ENCODE data around the gene SYCN. TPM values are rescaled to one million over a fixed set of nuclear protein-coding genes. Genes with fewer than 3 reads are reported as not detected.
"Not testable (repeated sequence)": the region's sequence is repeated elsewhere in the genome, so short reads cannot be mapped to it uniquely, and the experiment has no call there.

Gene SYCN
- total RNA-seq, 2 experiments from 2014 or later, result not detected

DNA sequence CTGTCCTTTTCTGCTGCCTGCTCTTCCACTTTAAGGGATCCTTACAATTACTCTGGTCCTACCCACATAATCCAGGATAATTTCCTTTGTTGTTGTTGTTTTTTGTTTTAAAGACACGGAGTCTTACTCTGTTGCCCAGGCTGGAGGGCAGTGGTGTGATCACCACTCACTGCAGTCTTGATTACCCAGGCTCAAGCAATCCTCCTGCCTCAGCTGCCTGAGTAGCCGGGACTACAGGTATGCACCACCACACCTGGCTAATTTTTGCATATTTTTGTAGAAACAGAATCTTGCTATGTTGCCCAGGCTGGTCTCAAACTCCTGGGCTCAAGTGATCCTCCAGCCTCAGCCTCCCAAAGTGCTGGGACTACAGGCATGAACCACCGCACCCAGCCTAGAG is 11.3 kb upstream of the SYCN start:
- H3K27me3 Mint-ChIP-seq; CTCF ChIA-PET; H3K27ac Mint-ChIP-seq; H3K9me3 Mint-ChIP-seq; DNase-seq; H3K36me3 Mint-ChIP-seq (ENCODE audit: low read depth); POLR2A ChIA-PET; H3K4me3 Mint-ChIP-seq; H3K4me1 Mint-ChIP-seq: not testable (repeated sequence)

- Mint-ChIP-seq H3K4me3 (no peak overlapping the region), H3K36me3 (ENCODE audit: low read depth) (no peaks in the 10 kb centered on the region), H3K27me3 (peaks cover 11% of the 10 kb centered on the region), H3K4me1 (no peaks in the 10 kb centered on the region), H3K27ac (no peak overlapping the region), H3K9me3 (no peaks in the 10 kb centered on the region)
- ChIA-PET POLR2A (interaction anchor here (0.6 to 1.4 kb wide), 2 partner anchors 10 to 223 kb away, joined by 3 read pairs; partner anchors contain the start of gene RPS16), CTCF (interaction anchor here (1.0 to 2.0 kb wide), 4 partner anchors 115 to 251 kb away, joined by 4 to 9 read pairs (median 4); partner anchors contain the start of gene PLEKHG2)
- peak; percentile 76 for DNase-seq
These were observed 8.3 kb upstream of the SYCN start for GRCh38 chr19:39212375-39212742.

DNA sequence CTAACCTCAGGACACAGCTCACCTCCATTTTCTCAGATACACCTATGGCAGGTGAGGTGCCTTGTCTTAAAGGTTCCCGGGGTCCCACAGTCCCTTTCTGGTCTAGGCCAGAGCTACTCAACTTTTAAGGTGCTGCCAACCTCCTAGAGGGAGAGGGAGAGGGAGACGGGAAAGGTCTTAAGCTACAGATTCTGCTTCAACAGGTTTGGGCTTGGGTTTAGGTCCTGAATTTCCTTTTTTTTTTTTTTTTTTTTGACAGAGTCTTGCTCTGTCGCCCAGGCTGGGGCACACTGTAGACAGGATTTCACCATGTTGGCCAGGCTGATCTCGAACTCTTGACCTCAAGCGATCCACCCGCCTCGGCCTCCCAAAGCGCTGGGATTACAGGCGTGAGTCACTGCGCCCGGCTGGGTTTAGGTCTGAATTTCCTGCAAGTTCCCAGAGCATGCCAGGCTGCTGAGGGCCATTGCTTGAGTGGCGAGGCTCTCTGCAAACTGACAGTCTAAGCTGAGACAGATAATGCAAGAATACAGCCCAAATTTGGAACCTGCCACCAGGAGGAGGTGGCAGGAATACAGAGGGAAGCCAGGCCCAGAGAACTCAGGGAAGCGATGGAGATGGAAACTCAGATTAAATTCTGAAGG is 7.8 kb upstream of the SYCN start:
- Mint-ChIP-seq H3K27ac (no peak overlapping the region), H3K9me3 (no peaks in the 10 kb centered on the region), H3K4me1 (no peaks in the 10 kb centered on the region), H3K36me3 (ENCODE audit: low read depth) (no peaks in the 10 kb centered on the region), H3K4me3 (no peak overlapping the region), H3K27me3 (peaks cover 6% of the 10 kb centered on the region)
- ChIA-PET POLR2A (interaction anchor here (1.4 kb wide), 1 partner anchor 224 kb away, joined by 3 read pairs; the partner anchor contains the start of gene RPS16), CTCF (interaction anchor here (0.7 to 2.0 kb wide), 6 partner anchors 36 to 250 kb away, joined by 4 to 9 read pairs (median 6); partner anchors contain the start of gene PLEKHG2)
- no peak for DNase-seq

DNA sequence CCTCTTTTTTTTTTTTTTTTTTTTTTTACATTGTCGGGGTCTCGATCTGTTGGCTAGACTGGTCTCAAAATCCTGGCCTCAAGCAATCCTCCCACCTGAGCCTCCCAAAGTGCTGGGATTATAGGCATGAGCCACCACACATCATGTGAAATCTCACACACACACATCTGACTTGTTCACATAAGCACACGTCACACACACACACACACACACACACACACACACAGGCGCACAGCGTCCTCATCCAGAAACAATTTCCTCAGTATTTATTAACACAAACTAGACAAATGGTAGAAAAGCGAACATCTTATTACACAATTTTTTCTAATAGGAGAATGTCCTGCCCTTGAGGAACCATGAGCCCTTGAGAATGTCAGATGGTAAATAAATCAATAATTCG is 5.1 kb upstream of the SYCN start:
- no peak for DNase-seq
- H3K9me3 Mint-ChIP-seq, result no peaks in the 10 kb centered on the region
- H3K4me3 Mint-ChIP-seq, result no peak overlapping the region
- ChIA-PET CTCF (interaction anchor here (0.7 to 1.0 kb wide), 2 partner anchors 118 to 161 kb away, joined by 3 to 5 read pairs; no protein-coding TSS in a partner anchor), POLR2A (no interaction called here)
- no peaks in the 10 kb centered on the region for H3K4me1 Mint-ChIP-seq
- H3K27me3 Mint-ChIP-seq, result peaks cover 15% of the 10 kb centered on the region
- H3K27ac Mint-ChIP-seq, result no peak overlapping the region
- H3K36me3 Mint-ChIP-seq (ENCODE audit: low read depth), result no peaks in the 10 kb centered on the region

DNA sequence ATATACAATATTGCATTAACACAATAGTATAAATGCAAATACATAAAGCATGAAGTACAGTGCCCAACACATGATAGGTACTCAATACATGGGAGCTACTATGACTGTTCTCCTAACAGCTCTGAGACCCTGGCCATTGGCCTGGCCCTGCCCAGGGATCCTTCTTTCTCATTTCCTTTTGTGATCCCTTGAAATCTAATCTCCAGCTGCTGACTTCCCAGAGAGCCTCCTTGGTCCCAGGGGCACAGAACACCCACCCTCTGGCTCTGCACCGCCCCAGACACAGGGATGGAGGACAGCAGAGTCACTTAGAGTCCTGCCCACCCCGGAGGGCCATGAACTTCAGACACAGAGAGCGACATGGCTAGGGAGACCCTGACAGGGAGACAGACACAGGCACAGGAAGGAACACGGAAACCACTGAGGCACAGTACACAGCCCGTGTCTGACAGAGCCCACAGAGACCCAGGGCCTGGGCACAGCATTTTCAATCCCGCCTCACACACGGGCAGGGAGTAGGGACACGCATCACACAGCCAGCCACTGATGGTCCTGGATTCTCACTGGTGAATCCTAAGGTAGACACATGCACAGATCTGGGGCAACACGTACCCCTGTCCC is 4.2 kb upstream of the SYCN start:
- H3K4me1 Mint-ChIP-seq, result no peaks in the 10 kb centered on the region
- peaks cover 22% of the 10 kb centered on the region for H3K27me3 Mint-ChIP-seq
- H3K4me3 Mint-ChIP-seq, result no peak overlapping the region
- ChIA-PET POLR2A (no interaction called here), CTCF (interaction anchor here (0.7 kb wide), 1 partner anchor 162 kb away, joined by 3 read pairs; no protein-coding TSS in a partner anchor)
- no peak overlapping the region for H3K27ac Mint-ChIP-seq
- H3K9me3 Mint-ChIP-seq, result no peaks in the 10 kb centered on the region
- no peak for DNase-seq
- H3K36me3 Mint-ChIP-seq (ENCODE audit: low read depth), result no peaks in the 10 kb centered on the region

GRCh38 chr19:39207293-39207836 is 3.3 kb upstream of the SYCN start:
- CTCF ChIA-PET, result no interaction called here
- Mint-ChIP-seq H3K36me3 (ENCODE audit: low read depth) (no peaks in the 10 kb centered on the region), H3K4me3 (no peak overlapping the region), H3K27ac (no peak overlapping the region), H3K9me3 (no peaks in the 10 kb centered on the region), H3K4me1 (no peaks in the 10 kb centered on the region), H3K27me3 (peaks cover 30% of the 10 kb centered on the region)
- POLR2A ChIA-PET, result no interaction called here
- DNase-seq, result no peak

DNA sequence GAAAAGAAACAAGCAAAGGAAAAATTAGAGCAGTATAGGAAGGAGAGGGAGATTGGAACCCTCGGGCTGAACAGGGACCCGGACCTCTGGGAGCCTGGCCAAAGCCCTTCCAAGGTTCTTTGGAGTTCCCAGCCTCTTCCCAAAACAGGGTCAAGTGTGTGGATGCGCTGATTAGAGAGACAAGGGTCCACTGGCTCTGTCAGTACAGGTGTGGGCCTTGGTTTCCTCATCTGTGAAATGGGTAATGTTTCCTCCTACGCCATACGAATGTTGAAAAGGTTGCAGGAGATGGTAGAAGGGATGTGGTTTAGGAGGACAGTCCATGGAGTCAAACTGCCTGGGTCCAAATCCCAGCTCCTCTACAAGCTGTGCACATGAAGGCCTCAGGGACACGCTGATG is 2.1 kb upstream of the SYCN start:
- Mint-ChIP-seq H3K4me1 (no peaks in the 10 kb centered on the region), H3K36me3 (ENCODE audit: low read depth) (no peaks in the 10 kb centered on the region), H3K4me3 (no peak overlapping the region), H3K27ac (no peak overlapping the region), H3K9me3 (no peaks in the 10 kb centered on the region), H3K27me3 (peaks cover 36% of the 10 kb centered on the region)
- ChIA-PET POLR2A (no interaction called here), CTCF (interaction anchor here (0.6 kb wide), 1 partner anchor 385 kb away, joined by 3 read pairs; no protein-coding TSS in a partner anchor)
- DNase-seq, result no peak

- H3K4me1 Mint-ChIP-seq, result no peaks in the 10 kb centered on the region
- POLR2A ChIA-PET, result no interaction called here
- DNase-seq, result no peak
- no peak overlapping the region for H3K4me3 Mint-ChIP-seq
- no peaks in the 10 kb centered on the region for H3K36me3 Mint-ChIP-seq (ENCODE audit: low read depth)
- CTCF ChIA-PET, result interaction anchor here (0.6 to 0.8 kb wide), 2 partner anchors 16 to 386 kb away, joined by 3 read pairs; no protein-coding TSS in a partner anchor
- H3K9me3 Mint-ChIP-seq, result no peaks in the 10 kb centered on the region
- H3K27ac Mint-ChIP-seq, result no peak overlapping the region
- H3K27me3 Mint-ChIP-seq, result peaks cover 42% of the 10 kb centered on the region
These were observed 1.3 kb upstream of the SYCN start for GRCh38 chr19:39205449-39205764.

DNA sequence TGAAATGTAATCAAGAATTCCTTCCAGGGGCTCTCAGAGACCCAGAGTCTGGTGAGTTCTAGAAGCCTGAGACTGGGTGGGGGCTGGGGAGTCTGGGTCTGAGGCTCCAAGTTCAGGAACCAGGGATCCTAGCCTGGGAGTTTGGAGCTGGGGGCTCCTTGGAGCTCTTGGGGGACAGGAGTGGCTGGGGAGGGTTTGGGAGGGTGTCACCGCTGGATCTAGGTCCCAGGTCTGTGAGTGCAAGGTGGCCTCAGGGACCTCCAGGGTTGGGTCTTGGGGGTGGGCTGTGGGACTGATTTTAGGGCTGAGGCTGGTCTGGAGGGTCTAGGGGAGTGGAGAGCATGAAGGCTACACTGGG is 1.1 kb downstream of the SYCN start:
- Mint-ChIP-seq H3K4me3 (no peak overlapping the region), H3K27me3 (peaks cover 54% of the 10 kb centered on the region), H3K9me3 (no peaks in the 10 kb centered on the region), H3K36me3 (ENCODE audit: low read depth) (no peaks in the 10 kb centered on the region), H3K27ac (no peak overlapping the region), H3K4me1 (no peaks in the 10 kb centered on the region)
- DNase-seq, result no peak
- POLR2A ChIA-PET, result no interaction called here
- CTCF ChIA-PET, result no interaction called here

GRCh38 chr19:39200803-39201115 is 3.3 kb downstream of the SYCN start:
- H3K4me3 Mint-ChIP-seq, result no peak overlapping the region
- POLR2A ChIA-PET, result no interaction called here
- no peak overlapping the region for H3K27ac Mint-ChIP-seq
- no peak for DNase-seq
- H3K36me3 Mint-ChIP-seq (ENCODE audit: low read depth), result no peaks in the 10 kb centered on the region
- H3K27me3 Mint-ChIP-seq, result peaks cover 71% of the 10 kb centered on the region
- H3K4me1 Mint-ChIP-seq, result peaks cover 8% of the 10 kb centered on the region
- H3K9me3 Mint-ChIP-seq, result no peaks in the 10 kb centered on the region
- CTCF ChIA-PET, result no interaction called here

GRCh38 chr19:39200066-39200802 is 3.8 kb downstream of the SYCN start:
- no peaks in the 10 kb centered on the region for H3K36me3 Mint-ChIP-seq (ENCODE audit: low read depth)
- H3K4me1 Mint-ChIP-seq, result peaks cover 8% of the 10 kb centered on the region
- H3K9me3 Mint-ChIP-seq, result no peaks in the 10 kb centered on the region
- no peak overlapping the region for H3K4me3 Mint-ChIP-seq
- no peak overlapping the region for H3K27ac Mint-ChIP-seq
- ChIA-PET POLR2A (no interaction called here), CTCF (no interaction called here)
- no peak for DNase-seq
- H3K27me3 Mint-ChIP-seq, result peaks cover 71% of the 10 kb centered on the region

DNA sequence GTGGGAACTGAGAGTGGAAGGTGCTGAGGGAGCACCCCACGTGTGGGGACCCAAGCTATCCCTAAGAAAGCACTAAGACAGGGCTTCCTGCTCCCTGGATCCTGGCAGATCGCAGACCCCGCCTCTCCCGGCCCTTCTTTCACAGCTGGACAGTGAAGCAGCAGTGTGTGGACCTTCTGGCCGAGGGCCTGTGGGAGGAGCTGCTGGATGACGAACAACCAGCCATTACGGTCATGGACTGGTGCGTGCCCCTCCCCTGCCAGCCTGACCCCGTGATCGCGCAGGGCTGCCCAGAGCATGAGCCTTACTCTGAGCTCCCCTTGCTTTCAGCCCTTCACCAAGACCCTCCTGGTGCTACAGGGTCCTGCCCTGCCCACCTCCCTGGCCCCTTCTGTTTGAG is 5.0 kb downstream of the SYCN start:
- H3K4me3 Mint-ChIP-seq, result no peak overlapping the region
- H3K4me1 Mint-ChIP-seq, result peaks cover 8% of the 10 kb centered on the region
- DNase-seq, result no peak
- POLR2A ChIA-PET, result interaction anchor here (0.7 kb wide), 1 partner anchor 180 kb away, joined by 3 read pairs; no protein-coding TSS in a partner anchor
- H3K27ac Mint-ChIP-seq, result no peak overlapping the region
- no peaks in the 10 kb centered on the region for H3K9me3 Mint-ChIP-seq
- H3K27me3 Mint-ChIP-seq, result peaks cover 72% of the 10 kb centered on the region
- no peaks in the 10 kb centered on the region for H3K36me3 Mint-ChIP-seq (ENCODE audit: low read depth)
- CTCF ChIA-PET, result no interaction called here

GRCh38 chr19:39197808-39198207 is 6.3 kb downstream of the SYCN start:
- Mint-ChIP-seq H3K4me3 (no peak overlapping the region), H3K4me1 (peaks cover 8% of the 10 kb centered on the region), H3K27ac (no peak overlapping the region), H3K27me3 (peaks cover 67% of the 10 kb centered on the region), H3K36me3 (ENCODE audit: low read depth) (no peaks in the 10 kb centered on the region), H3K9me3 (no peaks in the 10 kb centered on the region)
- POLR2A ChIA-PET, result no interaction called here
- CTCF ChIA-PET, result no interaction called here
- DNase-seq, result no peak

All from activated CD4-positive, alpha-beta memory T cell treated with anti-CD3 and anti-CD28 coated beads, Interleukin-2, amount 10 ng/mL, durations not matched to agents 7 days and 5 days (primary cell).